Measurements from ENCODE around the gene LRRC10B.

LRRC10B gene

GRCh38 chr11:61513143-61513765, 4.7 kb downstream of the LRRC10B start:
- in situ Hi-C loops (cut with MboI; ENCODE audit: low sequenced_read_pairs, unreplicated experiment) = no loop called here
- DNase-seq (ENCODE audit: low spot score) = no peak
- TF ChIP-seq CTCF (IDR thresholded peaks at IDR 0.05; ENCODE audit: borderline replicate concordance, control extremely low read depth, extremely low read depth, insufficient read depth, missing control alignments) = no peak

GRCh38 chr11:61514050-61514917, 5.7 kb downstream of the LRRC10B start:
- in situ Hi-C loops (cut with MboI; ENCODE audit: low sequenced_read_pairs, unreplicated experiment) = no loop called here
- no peak for DNase-seq (ENCODE audit: low spot score)
- no peak for TF ChIP-seq CTCF (IDR thresholded peaks at IDR 0.05; ENCODE audit: borderline replicate concordance, control extremely low read depth, extremely low read depth, insufficient read depth, missing control alignments)

- in situ Hi-C loops (cut with MboI; ENCODE audit: low sequenced_read_pairs, unreplicated experiment) = no loop called here
- no peak for DNase-seq (ENCODE audit: low spot score)
- TF ChIP-seq CTCF (IDR thresholded peaks at IDR 0.05; ENCODE audit: borderline replicate concordance, control extremely low read depth, extremely low read depth, insufficient read depth, missing control alignments) = no peak
These were observed 7.1 kb downstream of the LRRC10B start for GRCh38 chr11:61515686-61516085.

- no peak for TF ChIP-seq CTCF (IDR thresholded peaks at IDR 0.05; ENCODE audit: borderline replicate concordance, control extremely low read depth, extremely low read depth, insufficient read depth, missing control alignments)
- in situ Hi-C loops (cut with MboI; ENCODE audit: low sequenced_read_pairs, unreplicated experiment) = no loop called here
- no peak for DNase-seq (ENCODE audit: low spot score)
These were observed 7.6 kb downstream of the LRRC10B start for GRCh38 chr11:61516191-61516590.

- peak; percentile 93 for TF ChIP-seq CTCF (IDR thresholded peaks at IDR 0.05; ENCODE audit: borderline replicate concordance, control extremely low read depth, extremely low read depth, insufficient read depth, missing control alignments)
- peak; percentile 92 for DNase-seq (ENCODE audit: low spot score)
- in situ Hi-C loops (cut with MboI; ENCODE audit: low sequenced_read_pairs, unreplicated experiment) = no loop called here
These were observed 8.4 kb downstream of the LRRC10B start for GRCh38 chr11:61516675-61517572.
